PC-9 (cell line): ENCODE results near the gene VDR.

Experiments
- CTCF ChIP-seq: fragments of 200-600 bp; sonication (generic); conservative IDR thresholded peaks from 2 replicates; pipeline ENCODE4 v1.6.1; 2017; ENCODE audit warnings: mixed run types, antibody characterized with exemption, mild to moderate bottlenecking, moderate library complexity
- EZH2 ChIP-seq: fragments of 200-600 bp; sonication (generic); IDR thresholded peaks from 2 replicates; pipeline ENCODE4 v1.8.0; 2017; ENCODE audit warnings: antibody characterized with exemption, low read depth

DNA sequence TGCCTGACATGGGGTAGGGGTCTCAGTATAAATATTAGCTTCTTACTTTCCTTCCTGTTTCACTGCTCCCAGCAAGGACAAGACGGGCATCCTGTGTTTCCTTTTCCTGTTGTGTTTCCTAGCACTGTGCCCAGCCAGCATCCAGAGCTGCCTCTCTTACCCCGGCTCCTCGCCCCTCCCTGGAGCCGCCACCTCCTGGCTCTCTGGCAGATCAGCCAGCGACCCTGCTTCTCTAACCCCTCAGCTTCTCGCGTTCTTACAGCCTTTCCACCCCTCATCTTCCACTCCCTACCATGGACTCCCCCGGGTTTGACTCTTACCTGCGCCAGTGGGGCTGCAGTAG is 102.9 kb downstream of the VDR start:
- TF ChIP-seq CTCF, result no peak
- TF ChIP-seq EZH2, result no peak
